ENCODE data around the gene UBALD1.

Gene UBALD1

GRCh38 chr16:4608704-4608980, 6.0 kb downstream of the UBALD1 start:
- TF ChIP-seq TAF1 (IDR thresholded peaks at IDR 0.05; ENCODE audit: borderline replicate concordance, insufficient read depth, low read length) (no peak), SIN3A (IDR thresholded peaks at IDR 0.05; ENCODE audit: borderline replicate concordance, insufficient read depth, low read length) (no peak), FOXP2 (optimal IDR thresholded peaks at IDR 0.05; ENCODE audit: borderline replicate concordance, extremely low read depth, extremely low read length, insufficient read depth) (no peak), POLR2AphosphoS5 (IDR thresholded peaks at IDR 0.05; ENCODE audit: low read depth, low read length) (no peak)
- TF ChIP-seq, protein P1, sequence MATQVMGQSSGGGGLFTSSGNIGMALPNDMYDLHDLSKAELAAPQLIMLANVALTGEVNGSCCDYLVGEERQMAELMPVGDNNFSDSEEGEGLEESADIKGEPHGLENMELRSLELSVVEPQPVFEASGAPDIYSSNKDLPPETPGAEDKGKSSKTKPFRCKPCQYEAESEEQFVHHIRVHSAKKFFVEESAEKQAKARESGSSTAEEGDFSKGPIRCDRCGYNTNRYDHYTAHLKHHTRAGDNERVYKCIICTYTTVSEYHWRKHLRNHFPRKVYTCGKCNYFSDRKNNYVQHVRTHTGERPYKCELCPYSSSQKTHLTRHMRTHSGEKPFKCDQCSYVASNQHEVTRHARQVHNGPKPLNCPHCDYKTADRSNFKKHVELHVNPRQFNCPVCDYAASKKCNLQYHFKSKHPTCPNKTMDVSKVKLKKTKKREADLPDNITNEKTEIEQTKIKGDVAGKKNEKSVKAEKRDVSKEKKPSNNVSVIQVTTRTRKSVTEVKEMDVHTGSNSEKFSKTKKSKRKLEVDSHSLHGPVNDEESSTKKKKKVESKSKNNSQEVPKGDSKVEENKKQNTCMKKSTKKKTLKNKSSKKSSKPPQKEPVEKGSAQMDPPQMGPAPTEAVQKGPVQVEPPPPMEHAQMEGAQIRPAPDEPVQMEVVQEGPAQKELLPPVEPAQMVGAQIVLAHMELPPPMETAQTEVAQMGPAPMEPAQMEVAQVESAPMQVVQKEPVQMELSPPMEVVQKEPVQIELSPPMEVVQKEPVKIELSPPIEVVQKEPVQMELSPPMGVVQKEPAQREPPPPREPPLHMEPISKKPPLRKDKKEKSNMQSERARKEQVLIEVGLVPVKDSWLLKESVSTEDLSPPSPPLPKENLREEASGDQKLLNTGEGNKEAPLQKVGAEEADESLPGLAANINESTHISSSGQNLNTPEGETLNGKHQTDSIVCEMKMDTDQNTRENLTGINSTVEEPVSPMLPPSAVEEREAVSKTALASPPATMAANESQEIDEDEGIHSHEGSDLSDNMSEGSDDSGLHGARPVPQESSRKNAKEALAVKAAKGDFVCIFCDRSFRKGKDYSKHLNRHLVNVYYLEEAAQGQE (IDR thresholded peaks at IDR 0.05; ENCODE audit: insufficient read depth in 1 of 2, low read depth in 2 of 2, low read length in 2 of 2) = no peak

GRCh38 chr16:4607841-4608703, 6.6 kb downstream of the UBALD1 start:
- TF ChIP-seq FOXP2 (optimal IDR thresholded peaks at IDR 0.05; ENCODE audit: borderline replicate concordance, extremely low read depth, extremely low read length, insufficient read depth) (no peak), POLR2AphosphoS5 (IDR thresholded peaks at IDR 0.05; ENCODE audit: low read depth, low read length) (no peak), SIN3A (IDR thresholded peaks at IDR 0.05; ENCODE audit: borderline replicate concordance, insufficient read depth, low read length) (no peak), TAF1 (IDR thresholded peaks at IDR 0.05; ENCODE audit: borderline replicate concordance, insufficient read depth, low read length) (no peak)
- TF ChIP-seq, protein P1 (IDR thresholded peaks at IDR 0.05; ENCODE audit: insufficient read depth in 1 of 2, low read depth in 2 of 2, low read length in 2 of 2) = no peak

DNA sequence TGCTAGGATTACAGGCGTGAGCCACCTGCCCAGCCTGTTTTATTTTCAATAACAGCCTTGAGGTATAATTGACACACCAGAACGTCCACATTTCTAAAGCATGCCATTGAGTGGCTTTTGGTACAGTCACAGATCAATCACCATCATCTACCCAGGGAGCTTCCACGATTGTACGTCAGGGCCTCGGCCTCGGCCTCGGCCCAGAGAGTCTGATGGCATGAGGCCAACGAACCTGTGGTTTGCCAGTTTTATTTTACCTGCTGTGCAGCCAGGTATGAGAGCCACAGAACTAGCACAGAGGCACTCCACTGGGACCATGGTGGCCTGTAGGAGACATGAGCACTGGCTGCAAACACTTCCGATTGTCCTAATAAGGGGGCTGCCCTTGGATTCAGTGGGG, 8.3 kb downstream of the UBALD1 start:
- TF ChIP-seq SIN3A (IDR thresholded peaks at IDR 0.05; ENCODE audit: borderline replicate concordance, insufficient read depth, low read length) (no peak), TAF1 (IDR thresholded peaks at IDR 0.05; ENCODE audit: borderline replicate concordance, insufficient read depth, low read length) (no peak), FOXP2 (optimal IDR thresholded peaks at IDR 0.05; ENCODE audit: borderline replicate concordance, extremely low read depth, extremely low read length, insufficient read depth) (no peak), POLR2AphosphoS5 (IDR thresholded peaks at IDR 0.05; ENCODE audit: low read depth, low read length) (no peak)
- TF ChIP-seq, protein P1 (IDR thresholded peaks at IDR 0.05; ENCODE audit: insufficient read depth in 1 of 2, low read depth in 2 of 2, low read length in 2 of 2) = no peak

DNA sequence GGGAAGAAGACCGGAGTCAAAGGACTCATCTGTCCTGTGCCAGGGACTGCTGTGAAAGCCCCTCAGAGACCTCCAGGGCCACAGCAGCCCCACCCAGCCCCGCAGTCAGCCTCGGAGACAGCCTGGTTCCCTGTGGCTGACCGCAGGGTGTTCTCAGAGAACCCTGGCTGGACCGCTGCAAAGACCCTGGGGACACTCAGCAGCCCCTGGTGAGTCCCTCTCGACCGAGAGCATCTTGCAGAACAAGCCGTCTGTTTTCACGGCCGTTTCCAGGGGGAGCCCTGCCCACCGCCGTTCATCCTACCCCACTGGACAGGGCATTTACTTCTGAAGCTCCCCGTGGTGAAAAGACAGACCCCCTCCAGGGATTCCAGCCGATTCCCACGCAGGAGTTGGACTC, 10.3 kb downstream of the UBALD1 start:
- TF ChIP-seq POLR2AphosphoS5 (IDR thresholded peaks at IDR 0.05; ENCODE audit: low read depth, low read length) (no peak), FOXP2 (optimal IDR thresholded peaks at IDR 0.05; ENCODE audit: borderline replicate concordance, extremely low read depth, extremely low read length, insufficient read depth) (no peak), TAF1 (IDR thresholded peaks at IDR 0.05; ENCODE audit: borderline replicate concordance, insufficient read depth, low read length) (no peak), SIN3A (IDR thresholded peaks at IDR 0.05; ENCODE audit: borderline replicate concordance, insufficient read depth, low read length) (no peak)
- TF ChIP-seq, protein P1 (IDR thresholded peaks at IDR 0.05; ENCODE audit: insufficient read depth in 1 of 2, low read depth in 2 of 2, low read length in 2 of 2) = no peak

All from PFSK-1 (cell line).